ENCODE results near the gene SMAP2.
"Not testable (repeated sequence)": the region's sequence is repeated elsewhere in the genome, so short reads cannot be mapped to it uniquely, and the experiment has no call there.

The SMAP2 gene

GRCh38 chr1:40383488-40384412 lies 10.2 kb downstream of the SMAP2 start:
- Histone ChIP-seq H3K27me3 (ENCODE audit: control insufficient read depth, insufficient read depth, low read length, poor library complexity, severe bottlenecking) (no peaks in the 10 kb centered on the region), H3K36me3 (ENCODE audit: control insufficient read depth, insufficient read depth, low read length) (no peaks in the 10 kb centered on the region), H3K9me3 (ENCODE audit: control insufficient read depth, low read length) (no peaks in the 10 kb centered on the region), H3K4me1 (ENCODE audit: control insufficient read depth, insufficient read depth, low read length) (no peaks in the 10 kb centered on the region), H3K27ac (ENCODE audit: insufficient read depth, low read depth, low read length, poor library complexity, severe bottlenecking) (no peak overlapping the region), H3K4me3 (ENCODE audit: insufficient read depth, low read depth, low read length) (no peak overlapping the region)
- 91 to 93% methylated on average over 9 of the region's 9 CpGs for WGBS, 2 experiments

DNA sequence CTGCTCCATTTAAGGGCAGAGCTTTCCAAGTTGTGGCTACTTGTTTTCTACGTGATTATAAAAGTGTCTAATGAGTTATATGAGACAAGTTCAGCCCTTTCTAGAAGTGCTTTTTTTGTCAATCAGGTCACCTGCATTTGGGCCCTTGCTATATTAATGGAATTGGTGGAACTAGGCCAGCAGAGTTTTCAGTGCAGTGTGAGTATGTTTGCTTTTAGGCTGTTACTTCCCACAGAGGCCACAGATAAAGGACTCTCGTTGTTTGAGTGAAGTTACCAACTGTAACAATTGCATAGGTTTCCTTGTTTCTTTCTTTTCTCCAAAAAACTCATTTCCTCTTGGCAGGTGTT lies 10.9 kb downstream of the SMAP2 start:
- Histone ChIP-seq H3K9me3 (ENCODE audit: control insufficient read depth, low read length) (no peaks in the 10 kb centered on the region), H3K27me3 (ENCODE audit: control insufficient read depth, insufficient read depth, low read length, poor library complexity, severe bottlenecking) (no peaks in the 10 kb centered on the region), H3K4me3 (ENCODE audit: insufficient read depth, low read depth, low read length) (no peak overlapping the region), H3K27ac (ENCODE audit: insufficient read depth, low read depth, low read length, poor library complexity, severe bottlenecking) (no peak overlapping the region), H3K36me3 (ENCODE audit: control insufficient read depth, insufficient read depth, low read length) (no peaks in the 10 kb centered on the region), H3K4me1 (ENCODE audit: control insufficient read depth, insufficient read depth, low read length) (no peaks in the 10 kb centered on the region)
- 91 to 93% methylated on average over 2 of the region's 2 CpGs for WGBS, 2 experiments

GRCh38 chr1:40384887-40385286 lies 11.4 kb downstream of the SMAP2 start:
- Histone ChIP-seq H3K27me3 (ENCODE audit: control insufficient read depth, insufficient read depth, low read length, poor library complexity, severe bottlenecking) (no peaks in the 10 kb centered on the region), H3K4me1 (ENCODE audit: control insufficient read depth, insufficient read depth, low read length) (no peaks in the 10 kb centered on the region), H3K9me3 (ENCODE audit: control insufficient read depth, low read length) (no peaks in the 10 kb centered on the region), H3K4me3 (ENCODE audit: insufficient read depth, low read depth, low read length) (no peak overlapping the region), H3K36me3 (ENCODE audit: control insufficient read depth, insufficient read depth, low read length) (no peaks in the 10 kb centered on the region), H3K27ac (ENCODE audit: insufficient read depth, low read depth, low read length, poor library complexity, severe bottlenecking) (no peak overlapping the region)
- WGBS, 2 experiments: 94% methylated on average over 5 to 6 of the region's 6 CpGs

- no peaks in the 10 kb centered on the region for H3K9me3 ChIP-seq (ENCODE audit: control insufficient read depth, low read length)
- H3K4me1 ChIP-seq (ENCODE audit: control insufficient read depth, insufficient read depth, low read length): no peaks in the 10 kb centered on the region
- no peak overlapping the region for H3K27ac ChIP-seq (ENCODE audit: insufficient read depth, low read depth, low read length, poor library complexity, severe bottlenecking)
- WGBS, 2 experiments: 94 to 95% methylated on average over 6 of the region's 6 CpGs
- H3K4me3 ChIP-seq (ENCODE audit: insufficient read depth, low read depth, low read length): no peak overlapping the region
- H3K36me3 ChIP-seq (ENCODE audit: control insufficient read depth, insufficient read depth, low read length): no peaks in the 10 kb centered on the region
- no peaks in the 10 kb centered on the region for H3K27me3 ChIP-seq (ENCODE audit: control insufficient read depth, insufficient read depth, low read length, poor library complexity, severe bottlenecking)
Observed at GRCh38 chr1:40385437-40386358, 12.2 kb downstream of the SMAP2 start.

DNA sequence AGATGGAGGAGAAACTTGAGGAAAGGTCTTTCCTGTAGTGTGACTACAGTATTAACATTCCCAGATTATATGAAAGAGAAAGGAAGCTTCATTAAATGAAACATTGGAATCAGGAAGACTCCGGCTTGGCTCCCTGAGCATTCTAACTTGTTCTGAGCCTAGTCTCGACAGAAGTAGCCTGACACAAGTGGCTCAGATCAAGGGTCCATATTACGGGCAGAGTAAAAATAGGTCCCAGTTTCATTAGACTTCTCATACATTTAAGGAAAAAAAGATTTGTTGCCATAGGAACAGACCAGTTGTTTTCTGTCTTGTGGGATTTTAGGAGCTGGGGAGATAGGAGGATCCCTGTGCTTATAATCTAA lies 12.8 kb downstream of the SMAP2 start:
- 95 to 96% methylated on average over 3 of the region's 3 CpGs for WGBS, 2 experiments
- H3K9me3 ChIP-seq (ENCODE audit: control insufficient read depth, low read length): no peaks in the 10 kb centered on the region
- no peak overlapping the region for H3K4me3 ChIP-seq (ENCODE audit: insufficient read depth, low read depth, low read length)
- H3K27ac ChIP-seq (ENCODE audit: insufficient read depth, low read depth, low read length, poor library complexity, severe bottlenecking): no peak overlapping the region
- H3K27me3 ChIP-seq (ENCODE audit: control insufficient read depth, insufficient read depth, low read length, poor library complexity, severe bottlenecking): no peaks in the 10 kb centered on the region
- H3K4me1 ChIP-seq (ENCODE audit: control insufficient read depth, insufficient read depth, low read length): no peaks in the 10 kb centered on the region
- H3K36me3 ChIP-seq (ENCODE audit: control insufficient read depth, insufficient read depth, low read length): no peaks in the 10 kb centered on the region

- H3K27me3 ChIP-seq (ENCODE audit: control insufficient read depth, insufficient read depth, low read length, poor library complexity, severe bottlenecking): no peaks in the 10 kb centered on the region
- no peak overlapping the region for H3K27ac ChIP-seq (ENCODE audit: insufficient read depth, low read depth, low read length, poor library complexity, severe bottlenecking)
- 88 to 90% methylated on average over 9 of the region's 9 CpGs for whole genome bisulfite sequencing, 2 experiments
- no peak overlapping the region for H3K4me3 ChIP-seq (ENCODE audit: insufficient read depth, low read depth, low read length)
- H3K4me1 ChIP-seq (ENCODE audit: control insufficient read depth, insufficient read depth, low read length): peaks cover under 1% of the 10 kb centered on the region
- no peaks in the 10 kb centered on the region for H3K9me3 ChIP-seq (ENCODE audit: control insufficient read depth, low read length)
- no peaks in the 10 kb centered on the region for H3K36me3 ChIP-seq (ENCODE audit: control insufficient read depth, insufficient read depth, low read length)
Observed at GRCh38 chr1:40386796-40387195, 13.3 kb downstream of the SMAP2 start.

DNA sequence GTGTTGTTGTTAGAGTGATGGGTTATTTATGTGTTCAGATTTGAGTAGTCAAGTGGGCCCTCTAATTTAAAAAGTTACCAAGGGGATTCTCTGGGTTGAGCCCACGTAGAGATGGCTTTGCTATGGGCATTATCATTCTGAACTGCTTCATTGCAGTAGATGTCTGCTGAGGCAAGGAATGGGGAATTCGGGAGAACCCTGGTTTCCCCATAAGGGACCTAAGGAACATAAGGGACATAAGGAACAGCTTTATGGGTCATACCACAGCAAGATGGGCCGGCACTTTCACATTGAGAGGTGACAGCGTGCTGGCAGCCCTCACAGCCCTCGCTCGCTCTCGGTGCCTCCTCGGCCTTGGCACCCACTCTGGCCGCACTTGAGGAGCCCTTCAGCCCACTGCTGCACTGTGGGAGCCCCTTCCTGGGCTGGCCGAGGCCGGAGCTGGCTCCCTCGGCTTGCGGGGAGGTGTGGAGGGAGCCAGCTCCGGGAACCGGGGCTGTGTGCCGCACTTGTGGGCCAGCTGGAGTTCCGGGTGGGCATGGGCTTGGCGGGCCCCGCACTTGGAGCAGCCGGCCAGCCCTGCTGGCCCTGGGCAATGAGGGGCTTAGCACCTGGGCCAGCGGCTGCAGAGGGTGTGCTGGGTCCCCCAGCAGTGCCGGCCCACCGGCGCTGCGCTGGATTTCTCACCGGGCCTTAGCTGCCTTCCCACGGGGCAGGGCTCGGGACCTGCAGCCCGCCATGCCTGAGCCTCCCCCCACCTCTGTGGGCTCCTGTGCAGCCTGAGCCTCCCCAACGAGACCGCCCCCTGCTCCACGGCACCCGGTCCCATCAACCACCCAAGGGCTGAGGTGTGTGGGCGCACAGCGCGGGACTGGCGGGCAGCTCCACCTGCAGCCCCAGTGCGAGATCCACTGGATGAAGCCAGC lies 14.1 kb downstream of the SMAP2 start:
- not testable (repeated sequence) for H3K9me3 ChIP-seq (ENCODE audit: control insufficient read depth, low read length); H3K36me3 ChIP-seq (ENCODE audit: control insufficient read depth, insufficient read depth, low read length); H3K27ac ChIP-seq (ENCODE audit: insufficient read depth, low read depth, low read length, poor library complexity, severe bottlenecking); H3K27me3 ChIP-seq (ENCODE audit: control insufficient read depth, insufficient read depth, low read length, poor library complexity, severe bottlenecking); H3K4me1 ChIP-seq (ENCODE audit: control insufficient read depth, insufficient read depth, low read length); H3K4me3 ChIP-seq (ENCODE audit: insufficient read depth, low read depth, low read length)
- WGBS, 2 experiments: 94 to 95% methylated on average over 38 of the region's 38 CpGs

GRCh38 chr1:40388456-40389321 lies 15.2 kb downstream of the SMAP2 start:
- H3K36me3 ChIP-seq (ENCODE audit: control insufficient read depth, insufficient read depth, low read length); H3K4me3 ChIP-seq (ENCODE audit: insufficient read depth, low read depth, low read length); H3K27ac ChIP-seq (ENCODE audit: insufficient read depth, low read depth, low read length, poor library complexity, severe bottlenecking); H3K9me3 ChIP-seq (ENCODE audit: control insufficient read depth, low read length); H3K4me1 ChIP-seq (ENCODE audit: control insufficient read depth, insufficient read depth, low read length); H3K27me3 ChIP-seq (ENCODE audit: control insufficient read depth, insufficient read depth, low read length, poor library complexity, severe bottlenecking): not testable (repeated sequence)
- 94 to 96% methylated on average over 27 to 28 of the region's 28 CpGs for WGBS, 2 experiments

DNA sequence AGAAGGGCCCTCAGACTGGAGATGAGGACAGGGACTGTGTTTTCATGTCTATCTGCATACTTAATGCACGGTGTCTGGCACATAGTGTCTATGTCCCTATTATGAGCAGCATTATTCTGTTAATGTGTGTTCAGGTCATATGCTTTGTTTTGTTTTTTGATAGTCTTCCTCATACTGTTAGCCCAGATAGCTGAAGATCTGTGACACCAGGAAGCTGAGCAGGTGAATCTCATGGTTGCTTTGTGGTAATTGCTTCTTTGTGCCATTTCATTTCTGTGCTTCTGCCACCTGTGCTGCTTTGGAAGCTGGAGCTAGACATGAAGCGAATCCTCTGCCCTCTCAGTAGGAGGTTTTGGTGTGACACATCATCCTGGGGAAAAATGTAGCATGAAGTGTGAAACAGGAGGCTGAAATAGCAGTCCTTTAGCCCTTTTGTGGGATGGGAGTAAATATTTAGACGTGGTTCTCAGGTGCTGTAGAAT lies 15.8 kb downstream of the SMAP2 start:
- H3K9me3 ChIP-seq (ENCODE audit: control insufficient read depth, low read length): no peaks in the 10 kb centered on the region
- no peaks in the 10 kb centered on the region for H3K27me3 ChIP-seq (ENCODE audit: control insufficient read depth, insufficient read depth, low read length, poor library complexity, severe bottlenecking)
- H3K4me3 ChIP-seq (ENCODE audit: insufficient read depth, low read depth, low read length): no peak overlapping the region
- no peaks in the 10 kb centered on the region for H3K36me3 ChIP-seq (ENCODE audit: control insufficient read depth, insufficient read depth, low read length)
- 88 to 91% methylated on average over 3 of the region's 3 CpGs for WGBS, 2 experiments
- H3K27ac ChIP-seq (ENCODE audit: insufficient read depth, low read depth, low read length, poor library complexity, severe bottlenecking): no peak overlapping the region
- peaks cover 5% of the 10 kb centered on the region for H3K4me1 ChIP-seq (ENCODE audit: control insufficient read depth, insufficient read depth, low read length)
